NOMO-1 (cell line): Measurements from ENCODE around the gene SP100.

Source experiments
- DNase-seq, 2 experiments: peaks; one replicate each; lab custom pipeline; 2025; ENCODE audit not compliant: unreplicated experiment in 2 of 2; lab: John Stamatoyannopoulos, UW

The SP100 gene

DNA sequence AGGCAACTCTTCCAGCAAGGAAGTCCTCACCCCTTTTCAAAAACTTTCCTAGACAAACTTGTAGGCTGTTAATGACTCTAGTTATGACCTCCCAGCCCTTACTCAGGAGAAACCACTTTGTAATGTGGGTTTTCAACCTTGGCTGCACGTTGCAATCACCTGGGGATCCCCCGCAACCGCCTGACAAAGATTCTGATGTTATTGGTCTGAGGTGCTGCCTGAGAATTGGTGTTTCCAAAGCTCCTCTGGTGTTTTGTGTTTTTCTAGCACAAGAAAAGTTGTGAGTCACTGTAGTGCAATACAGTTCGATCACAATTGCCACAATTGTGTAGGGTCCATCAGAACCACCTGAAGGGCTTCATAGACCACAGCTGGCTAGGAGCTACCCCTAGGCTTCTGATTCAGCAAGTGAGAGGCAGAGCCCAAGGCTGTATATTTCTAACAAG lies 121.6 kb downstream of the SP100 start:
- no peak for DNase-seq

DNA sequence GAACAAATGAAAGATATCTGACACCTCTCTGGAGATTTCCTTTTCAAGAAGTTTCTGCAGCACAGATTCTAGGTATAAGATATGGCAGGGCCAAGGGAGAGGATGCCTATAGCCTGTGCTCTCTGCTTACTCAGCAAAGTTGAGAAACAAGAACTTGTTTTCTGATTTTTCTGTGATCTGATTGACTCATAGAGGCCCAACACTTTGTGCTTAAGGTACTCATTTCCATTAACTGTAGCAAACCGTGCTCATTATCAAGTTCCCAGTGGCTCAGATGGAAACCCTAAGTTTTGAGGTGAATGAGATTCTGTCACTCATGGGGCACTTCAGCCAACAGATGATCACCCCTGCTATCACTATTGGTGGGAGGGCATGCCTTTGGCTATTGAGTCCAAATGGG lies 124.3 kb downstream of the SP100 start:
- DNase-seq: no peak

DNA sequence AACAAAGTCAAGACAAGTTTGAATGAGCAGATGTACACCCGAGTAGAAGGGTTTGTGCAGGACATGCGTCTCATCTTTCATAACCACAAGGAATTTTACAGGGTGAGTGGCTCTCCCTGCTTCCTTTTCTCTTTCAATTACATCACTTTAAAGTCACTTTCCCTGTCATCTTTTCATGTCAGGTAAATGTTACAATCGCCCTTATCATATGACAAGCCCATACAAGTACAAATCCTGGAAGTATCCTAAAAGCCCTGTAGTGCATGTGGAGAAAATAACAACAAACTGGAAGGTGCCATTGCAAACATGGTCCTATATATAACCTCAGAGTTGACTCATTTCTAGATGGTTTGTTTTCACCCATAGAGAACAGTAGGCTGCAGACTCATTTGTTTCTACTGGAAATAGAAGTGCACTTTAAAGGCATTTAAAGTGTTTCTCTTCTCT lies 126.0 kb downstream of the SP100 start:
- no peak for DNase-seq

DNA sequence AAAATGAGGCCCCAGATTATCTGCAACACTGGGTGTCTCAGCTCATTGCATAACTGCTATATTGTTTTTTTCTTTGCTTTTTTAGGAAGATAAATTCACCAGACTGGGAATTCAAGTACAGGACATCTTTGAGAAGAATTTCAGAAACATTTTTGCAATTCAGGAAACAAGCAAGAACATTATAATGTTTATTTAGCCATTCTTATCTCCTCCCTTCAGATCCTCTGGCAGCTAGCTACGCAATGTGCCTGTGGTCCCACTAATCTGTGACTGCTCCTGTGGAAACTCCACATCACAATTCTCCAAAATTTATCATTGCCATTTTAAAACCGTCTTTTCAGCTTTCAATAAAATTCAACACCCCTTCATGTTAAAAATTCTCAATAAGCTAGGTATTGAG lies 126.8 kb downstream of the SP100 start:
- DNase-seq: no peak

DNA sequence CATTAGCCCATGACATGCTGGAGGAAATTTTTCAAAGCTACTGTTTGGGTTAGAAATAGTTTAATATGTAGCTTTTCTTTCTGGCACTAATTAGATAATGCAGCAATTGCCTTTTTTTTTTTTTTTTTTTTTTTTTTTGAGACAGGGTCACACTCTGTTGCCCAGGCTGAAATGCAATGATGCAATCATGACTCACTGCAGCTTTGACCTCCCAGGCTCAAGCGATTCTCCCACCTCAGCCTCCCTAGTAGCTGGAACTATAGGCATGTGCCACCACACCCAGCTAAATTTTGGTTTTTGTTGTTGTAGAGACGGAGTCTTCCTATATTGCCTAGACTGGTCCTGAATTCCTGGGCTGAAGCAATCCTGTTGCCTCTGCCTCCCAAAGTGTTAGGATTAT lies 136.2 kb downstream of the SP100 start:
- no peak for DNase-seq

DNA sequence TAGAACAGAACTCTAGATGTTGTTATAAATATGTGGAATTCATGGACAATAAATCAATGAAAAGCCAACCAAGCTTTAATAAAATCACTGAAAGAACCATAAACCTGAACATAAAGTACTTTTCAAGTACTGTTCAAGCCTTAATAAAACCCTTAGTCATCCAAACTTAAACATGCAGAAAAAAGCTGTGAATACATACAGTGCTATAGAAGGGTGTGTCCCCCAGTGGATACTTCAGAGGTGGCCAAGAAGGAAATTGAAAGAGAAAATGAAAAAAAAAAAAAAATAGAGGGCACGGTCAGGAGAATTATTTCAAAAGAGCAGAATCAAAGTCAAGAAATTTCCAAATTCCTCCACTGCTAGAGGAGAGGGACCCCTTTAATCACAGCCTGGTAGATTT lies 141.1 kb downstream of the SP100 start:
- DNase-seq: no peak

DNA sequence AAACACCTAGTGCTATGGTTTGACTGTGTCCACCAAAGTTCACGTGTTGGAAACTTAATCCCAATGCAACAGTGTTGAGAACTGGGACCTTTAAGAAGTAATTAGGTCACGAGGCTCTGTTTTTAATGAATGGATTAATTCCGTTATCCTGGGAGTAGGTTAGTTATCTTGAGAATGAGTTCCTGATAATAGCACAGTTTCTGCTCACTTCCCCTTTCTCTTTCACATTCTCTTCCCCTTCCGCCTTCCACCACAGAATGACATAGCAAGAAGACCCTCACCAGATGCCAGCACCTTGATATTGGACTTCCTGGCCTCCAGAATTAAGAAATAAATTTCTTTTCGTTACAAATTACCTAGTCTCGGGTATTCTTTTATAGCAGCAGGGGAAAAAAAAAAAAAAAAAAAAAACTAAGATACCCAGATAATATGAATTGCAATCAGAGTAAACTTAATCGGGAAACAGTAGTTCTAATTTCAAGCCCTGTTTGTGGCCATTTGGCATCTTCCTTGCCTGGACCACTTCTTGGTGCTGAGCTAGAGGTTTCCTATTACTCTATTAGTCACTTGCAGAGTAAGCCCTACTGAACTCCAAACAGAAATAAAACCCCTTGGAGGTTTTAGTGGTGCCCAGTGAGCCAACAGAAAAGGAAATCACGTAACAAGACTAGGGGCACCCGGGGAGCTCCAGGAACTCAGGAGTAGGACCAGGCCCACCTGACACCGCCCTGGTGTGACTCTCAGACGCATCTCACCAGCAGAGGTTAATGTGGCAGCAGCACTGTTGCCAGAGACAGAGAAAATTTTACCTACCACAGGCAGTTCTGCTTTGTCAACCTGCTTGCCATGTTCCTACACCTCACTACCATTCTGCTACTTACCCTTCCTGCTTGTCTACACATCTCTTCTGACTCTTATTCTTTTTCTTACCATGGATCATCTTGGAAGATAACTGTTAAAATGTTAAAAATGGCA lies 149.1 kb downstream of the SP100 start:
- peak; percentile 14 to 86 for DNase-seq

DNA sequence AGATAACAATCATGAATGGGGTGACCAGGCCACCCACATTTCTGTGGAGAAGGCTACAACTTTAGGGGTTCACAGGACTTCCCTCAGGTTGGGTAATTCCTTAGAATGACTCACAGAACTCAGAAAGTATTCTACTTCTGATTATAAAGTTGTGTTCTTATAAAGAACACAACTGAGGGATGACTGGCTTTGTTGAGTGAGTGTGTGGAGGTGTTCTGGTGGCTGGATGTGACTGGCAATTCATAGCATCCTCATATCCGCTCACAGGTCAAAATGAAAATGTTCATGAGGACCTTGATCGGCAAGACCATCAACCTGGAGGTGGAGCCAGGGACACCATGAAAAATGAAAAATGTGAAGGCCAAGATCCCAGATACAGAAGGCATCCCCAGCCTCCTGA lies 153.3 kb downstream of the SP100 start:
- DNase-seq: no peak

DNA sequence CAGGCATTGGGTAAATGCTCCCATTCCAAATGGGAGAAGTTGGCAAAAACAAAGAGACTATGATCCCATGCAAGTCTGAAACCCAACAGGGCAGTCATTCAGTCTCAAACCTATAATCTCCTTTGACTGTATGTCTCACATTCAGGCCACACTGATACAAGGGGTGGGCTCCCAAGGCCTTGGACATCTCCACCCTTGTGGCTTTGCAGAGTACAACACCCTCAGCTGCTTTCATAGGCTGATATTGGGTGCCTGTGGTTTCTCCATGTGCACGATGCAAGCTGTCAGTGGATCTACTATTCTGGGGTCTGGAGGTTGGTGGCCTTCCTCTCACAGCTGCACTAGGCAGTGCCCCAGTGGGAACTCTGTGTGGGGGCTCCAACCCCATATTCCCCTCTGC lies 155.0 kb downstream of the SP100 start:
- no peak for DNase-seq

DNA sequence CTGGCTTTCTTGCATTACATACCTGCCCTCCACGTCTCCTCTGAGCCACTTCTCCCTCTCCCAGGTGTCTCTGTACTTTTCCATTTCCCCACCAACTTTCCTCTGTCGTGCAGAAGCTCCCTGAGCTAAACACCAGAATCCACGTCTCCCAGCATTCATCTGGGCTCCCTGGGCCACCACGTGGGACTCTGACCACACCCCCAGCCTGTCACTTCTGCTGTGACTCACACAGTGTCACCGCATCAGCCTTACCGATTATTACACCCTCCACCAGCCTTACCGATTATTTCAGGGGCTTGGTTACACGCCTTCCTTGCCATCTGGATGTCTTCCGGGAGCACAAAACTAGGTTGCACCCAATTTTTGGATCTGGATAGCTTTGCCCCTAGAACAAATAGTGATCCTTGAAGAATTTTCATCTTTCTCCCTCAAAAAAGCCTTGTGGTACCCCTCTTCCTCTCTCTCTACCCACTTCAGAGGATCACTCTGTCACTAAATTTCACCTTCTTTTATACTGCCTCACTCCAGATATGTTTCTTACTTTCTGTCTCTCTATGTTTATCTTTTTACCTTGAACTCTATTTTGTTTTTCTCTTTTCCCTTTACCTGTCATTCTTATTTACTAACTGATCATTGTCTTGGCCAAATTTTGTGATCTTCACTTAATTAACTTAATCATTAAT lies 159.8 kb downstream of the SP100 start:
- peak; percentile 47 to 59 for DNase-seq

DNA sequence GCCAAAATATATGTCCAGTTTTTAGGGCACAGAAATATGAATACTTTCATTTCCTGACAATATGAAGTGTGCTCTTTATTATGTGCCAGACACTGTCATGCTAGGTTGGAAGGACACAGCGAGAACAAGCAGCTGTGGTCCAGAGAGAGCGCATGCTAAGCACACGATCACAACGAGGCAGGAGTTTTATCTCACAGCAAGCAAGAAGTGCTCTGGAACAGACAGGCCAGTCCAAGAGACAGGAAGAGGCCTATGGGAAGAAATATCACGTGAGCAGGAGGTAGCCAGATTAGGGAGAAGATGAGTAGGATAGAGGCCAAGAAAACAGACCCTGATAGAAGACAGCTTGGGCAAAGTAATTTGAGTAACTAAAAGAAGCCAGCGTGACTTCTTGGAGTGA lies 161.1 kb downstream of the SP100 start:
- DNase-seq: no peak

DNA sequence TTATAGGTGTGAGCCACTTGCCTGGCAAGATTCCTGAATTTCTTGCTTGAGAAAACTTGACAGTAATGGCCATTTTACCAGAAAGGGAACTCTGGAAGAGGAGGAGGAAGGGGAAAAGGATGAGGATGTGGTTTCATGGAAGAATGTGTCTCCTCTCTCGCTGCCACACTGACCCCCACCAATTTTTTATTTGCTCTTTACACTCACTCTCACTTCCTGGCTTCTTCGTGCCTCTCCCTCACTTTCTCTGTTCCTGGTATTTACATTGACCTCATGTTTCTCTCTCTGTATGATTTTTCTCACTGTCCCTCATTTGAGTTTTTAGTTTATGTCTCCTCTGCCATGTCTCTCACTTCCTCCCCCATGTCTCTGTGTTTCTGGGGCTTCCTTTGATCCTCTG lies 162.1 kb downstream of the SP100 start:
- DNase-seq: peak in 1 of 2 experiments; percentile 11

DNA sequence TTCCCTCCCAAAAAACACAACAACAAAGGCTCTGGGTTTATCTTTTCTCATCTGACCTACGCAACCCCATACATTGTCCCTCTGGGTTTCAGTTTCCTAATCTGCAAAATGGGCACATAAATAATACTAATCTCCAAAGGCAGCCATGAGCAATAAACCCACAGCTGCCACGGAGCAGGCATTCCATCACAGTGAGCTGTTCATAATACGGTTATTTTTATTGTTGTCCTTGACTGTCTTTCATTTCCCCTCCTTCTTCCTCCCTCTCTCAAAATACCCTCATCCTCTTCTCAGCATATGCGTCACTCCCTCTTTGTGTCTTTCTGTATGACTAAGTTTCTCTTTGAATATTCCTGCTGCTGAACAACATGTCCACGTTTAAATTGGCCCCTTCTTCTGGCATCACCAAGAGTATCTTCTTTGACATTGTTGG lies 166.9 kb downstream of the SP100 start:
- no peak for DNase-seq

DNA sequence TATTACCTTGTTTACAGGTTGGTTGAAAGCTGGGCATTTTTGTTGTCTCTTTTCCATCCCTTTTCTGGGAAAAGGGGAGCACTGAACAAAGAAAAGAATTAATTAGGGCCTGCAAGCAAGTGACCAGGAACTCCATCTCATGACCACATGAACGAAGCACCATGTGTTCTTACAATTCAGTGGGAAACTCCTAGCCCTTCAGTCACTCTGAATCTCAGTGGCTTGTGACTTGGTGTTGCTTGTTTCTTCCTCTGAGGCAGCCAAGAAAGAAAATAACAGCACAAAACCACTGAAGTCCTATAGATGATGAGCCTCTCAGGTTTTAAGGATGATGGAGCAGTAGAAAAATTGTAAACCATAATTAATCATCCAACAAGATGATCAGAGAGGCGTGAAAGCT lies 167.6 kb downstream of the SP100 start:
- no peak for DNase-seq

DNA sequence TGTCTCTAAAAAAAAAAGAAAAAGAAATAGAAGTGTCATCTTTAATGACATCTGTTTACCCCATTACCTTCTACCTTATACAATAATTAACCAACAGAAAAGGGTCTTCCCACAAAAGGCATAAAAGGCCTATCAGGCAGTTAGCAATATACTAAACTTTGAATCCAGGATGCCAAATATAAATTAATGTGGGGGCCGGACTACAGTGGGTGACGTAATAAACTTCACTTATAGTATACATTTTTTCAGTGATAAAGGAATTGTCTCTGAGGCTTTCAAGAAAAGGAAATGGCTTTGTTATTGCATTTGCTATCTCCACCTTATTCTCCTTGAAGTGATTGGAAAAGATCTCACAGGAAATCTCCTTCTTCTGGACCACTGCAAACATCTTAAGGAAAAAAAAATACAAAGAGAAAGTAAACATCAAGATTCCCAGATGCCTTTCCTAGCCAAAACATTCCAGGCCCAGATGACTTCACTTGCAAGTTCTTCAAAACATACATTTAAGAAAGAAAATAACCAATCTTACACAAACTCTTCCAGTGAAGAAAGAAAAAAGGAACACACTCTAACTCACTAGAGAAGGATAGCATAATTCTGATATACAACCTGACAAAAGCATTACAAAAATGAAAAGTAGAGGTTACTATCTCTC lies 170.5 kb downstream of the SP100 start:
- DNase-seq: no peak

DNA sequence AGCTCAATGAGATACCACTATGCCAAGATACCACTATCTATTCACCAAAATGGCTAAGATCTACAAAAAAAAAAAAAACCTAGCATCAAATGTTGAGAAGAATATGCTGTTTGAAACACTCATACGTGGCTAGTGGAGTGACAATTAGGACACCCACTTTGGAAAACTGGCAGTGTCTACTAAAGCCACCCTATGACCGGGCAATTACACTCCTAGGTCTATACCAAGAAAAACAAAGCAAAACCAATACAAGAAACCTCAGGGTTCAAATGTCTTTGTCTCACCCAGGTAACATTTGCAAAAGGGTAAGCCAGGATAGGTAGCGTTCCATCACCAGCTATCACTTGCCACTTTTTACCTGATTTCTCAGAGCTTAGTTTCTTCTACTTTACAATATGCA lies 173.0 kb downstream of the SP100 start:
- no peak for DNase-seq

DNA sequence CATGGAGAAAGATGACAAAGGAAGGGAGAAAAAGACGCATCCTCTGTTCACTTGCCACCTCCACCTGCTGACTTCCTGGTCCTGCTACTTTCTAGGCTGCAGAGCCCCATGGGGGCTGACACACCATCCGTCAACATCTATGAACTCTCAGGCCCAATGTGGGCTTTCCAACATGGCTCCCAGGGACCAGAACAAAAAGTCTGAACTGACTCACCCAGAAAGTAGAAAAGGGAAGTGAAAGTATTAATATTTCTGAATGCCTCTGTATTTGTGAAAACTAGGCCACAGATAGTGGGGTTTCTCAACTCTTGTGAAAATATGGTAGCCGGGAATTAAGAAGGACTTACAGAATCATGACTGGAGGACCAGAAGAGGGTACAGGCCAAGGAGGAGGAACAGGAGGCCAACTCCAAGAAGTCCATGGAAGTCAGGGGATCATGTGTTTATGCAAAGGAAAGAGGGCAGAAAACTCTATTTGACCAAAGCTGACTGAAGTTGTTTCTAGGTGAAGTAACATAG lies 173.6 kb downstream of the SP100 start:
- DNase-seq: peak; percentile 61 to 69

DNA sequence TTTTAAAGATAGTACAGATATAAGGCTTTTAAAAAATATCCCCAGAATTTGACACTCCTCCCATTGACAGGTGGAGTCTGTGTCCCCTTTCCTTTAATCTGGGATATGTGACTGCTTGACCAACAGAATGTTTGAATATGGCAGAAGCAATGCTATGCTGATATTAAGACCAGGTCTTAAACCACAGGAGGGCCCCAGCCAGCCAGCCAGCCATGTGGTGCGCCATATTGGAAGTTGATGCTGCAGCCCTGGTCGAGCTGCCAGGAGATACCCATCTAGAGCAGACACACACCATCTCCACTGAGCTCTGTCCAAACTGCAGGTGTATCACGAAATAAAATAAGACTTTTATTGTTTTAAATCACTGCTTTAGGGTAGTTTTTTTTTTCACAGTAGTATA lies 174.3 kb downstream of the SP100 start:
- no peak for DNase-seq

DNA sequence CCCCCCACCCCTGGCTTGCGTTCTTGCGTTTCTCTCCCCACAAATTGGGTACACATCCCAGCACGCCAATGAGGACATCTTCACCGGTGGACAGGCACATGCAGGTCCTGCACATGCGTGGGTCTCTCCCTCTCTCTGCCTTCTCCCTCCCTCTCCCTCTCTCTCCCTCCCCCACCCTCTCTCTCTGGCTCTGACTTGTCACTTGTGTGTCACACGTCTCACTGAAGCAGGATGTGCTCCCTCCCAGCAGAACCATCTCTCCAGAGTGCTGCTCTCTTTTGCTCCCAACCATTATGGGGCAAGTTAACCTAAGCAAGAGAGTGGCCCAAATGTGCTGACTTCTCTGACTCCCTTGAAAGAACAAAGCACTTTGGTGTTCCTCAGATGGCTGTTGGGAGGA lies 175.8 kb downstream of the SP100 start:
- no peak for DNase-seq

DNA sequence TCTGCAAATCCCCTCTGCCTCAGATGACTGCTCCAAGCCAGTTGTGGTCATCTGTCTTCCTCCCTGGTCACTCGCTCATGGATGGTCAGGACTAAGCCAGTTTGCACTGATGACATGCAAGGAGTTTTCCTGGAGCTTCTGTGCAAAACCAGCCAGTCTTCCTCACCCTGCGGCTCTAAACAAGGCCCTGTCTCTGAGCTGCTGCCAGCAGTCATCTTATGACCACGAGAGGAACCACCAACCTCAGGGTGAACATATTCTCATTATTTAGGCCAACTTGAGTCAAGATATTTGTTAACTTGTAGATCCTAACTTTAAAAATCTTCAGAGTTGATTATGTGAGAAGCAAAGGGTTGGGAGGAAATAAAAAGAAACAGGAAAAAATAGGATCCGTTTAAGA lies 176.8 kb downstream of the SP100 start:
- DNase-seq: no peak
